Adrenal gland (tissue), 5 donors: ENCODE data around the gene UNC79.

Source experiments
- CTCF ChIP-seq, 6 experiments: fragments of 450-650 bp in 4 of 6; fragments of 200-600 bp in 2 of 6; sonication (generic) in 1 of 6; IDR thresholded peaks; 1 replicate in 5 of 6; 2 replicates in 1 of 6; pipeline versions ENCODE4 v1.5.1 to v1.8.0; 2016 to 2021; ENCODE audit warnings: antibody characterized with exemption in 6 of 6, mild to moderate bottlenecking in 2 of 6, moderate library complexity in 1 of 6
- POLR2A ChIP-seq, 2 donors: fragments of 450-650 bp; IDR thresholded peaks; one replicate each; pipeline ENCODE4 v1.6.1; 2017; ENCODE audit warnings: antibody characterized with exemption in 2 of 2, mild to moderate bottlenecking in 2 of 2, moderate library complexity in 1 of 2
- donor health status: DM: no; HTN: no; CAD: no.

GRCh38 chr14:93410021-93410420, 20.7 kb upstream of the UNC79 start:
- no peak for TF ChIP-seq CTCF (IDR thresholded peaks at IDR 0.05)
- no peak for TF ChIP-seq POLR2A (IDR thresholded peaks at IDR 0.05)
